Fibroblast of lung (primary cell): ENCODE data around the gene MDK. TPM values are rescaled to one million over a fixed set of nuclear protein-coding genes. Genes with fewer than 3 reads are reported as not detected.
A peak's percentile ranks its signal among the peaks of the same experiment; 100 is the strongest.

ENCODE experiments used
- DNase-seq, 2 donors: peaks; one replicate each; pipeline versions ENCODE4 v3.0.0 to v3.0.0-alpha.2; 2010; ENCODE audit warnings: low read depth in 2 of 2
- H2AFZ ChIP-seq: 2 replicates; pipeline ENCODE4 v1.5.1; 2012; ENCODE audit warnings: low read length, control low read depth, inconsistent platforms
- H3K27ac ChIP-seq: 2 replicates; pipeline ENCODE4 v1.5.1; 2011; ENCODE audit warnings: low read length, control low read depth; ENCODE audit not compliant: insufficient read depth
- H3K27me3 ChIP-seq: 2 replicates; pipeline ENCODE4 v1.5.1; 2011; ENCODE audit warnings: mild to moderate bottlenecking, low read length; ENCODE audit not compliant: control insufficient read depth, insufficient read depth
- H3K36me3 ChIP-seq: 2 replicates; pipeline ENCODE4 v1.5.1; 2011; ENCODE audit warnings: low read length; ENCODE audit not compliant: control insufficient read depth, insufficient read depth
- H3K4me1 ChIP-seq: 2 replicates; pipeline ENCODE4 v1.5.1; 2011; ENCODE audit warnings: low read length; ENCODE audit not compliant: control insufficient read depth, insufficient read depth; ENCODE audit errors: extremely low read depth
- H3K4me2 ChIP-seq: 2 replicates; pipeline ENCODE4 v1.5.1; 2011; ENCODE audit warnings: low read length, control low read depth; ENCODE audit not compliant: insufficient read depth; ENCODE audit errors: extremely low read depth
- H3K4me3 ChIP-seq, 4 experiments: fragments of 200-600 bp in 1 of 4; sonication (generic) in 1 of 4; replicated peaks in 1 of 4; 2 replicates each; pipeline ENCODE4 v1.5.1; 2011 to 2016; ENCODE audit warnings: low read length in 4 of 4, low read depth in 3 of 4, mild to moderate bottlenecking in 3 of 4, control low read depth in 2 of 4, inconsistent platforms in 1 of 4, mixed read lengths in 1 of 4; ENCODE audit not compliant: insufficient read depth in 1 of 4; ENCODE audit errors: control extremely low read depth in 1 of 4
- H3K79me2 ChIP-seq: 2 replicates; pipeline ENCODE4 v1.5.1; 2012; ENCODE audit warnings: mild to moderate bottlenecking, low read length, inconsistent platforms; ENCODE audit not compliant: control insufficient read depth, insufficient read depth
- H3K9ac ChIP-seq: 2 replicates; pipeline ENCODE4 v1.5.1; 2011; ENCODE audit warnings: mild to moderate bottlenecking, low read length, control low read depth; ENCODE audit not compliant: insufficient read depth
- H3K9me3 ChIP-seq: 2 replicates; pipeline ENCODE4 v1.5.1; 2012; ENCODE audit warnings: low read depth, low read length; ENCODE audit not compliant: control insufficient read depth, insufficient read depth
- H4K20me1 ChIP-seq: 2 replicates; pipeline ENCODE4 v1.5.1; 2011; ENCODE audit warnings: low read length; ENCODE audit not compliant: control insufficient read depth, insufficient read depth; ENCODE audit errors: extremely low read depth
- EZH2 ChIP-seq: IDR thresholded peaks from 2 replicates; pipeline ENCODE4 v1.5.1; 2012; ENCODE audit warnings: low read length, control low read depth, mild to moderate bottlenecking; ENCODE audit errors: missing control alignments
- polyA plus RNA-seq, 2 donors: library from polyadenylated mRNA; depleted of rRNA in 1 of 2; stranded (reverse) in 1 of 2; unstranded in 1 of 2; fragments of >200 nt; gene quantifications; 2 replicates each; pipeline ENCODE4 v1.2.1, GENCODE V29; 2011 to 2012; ENCODE audit warnings: missing spikeins in 1 of 2
- total RNA-seq: library from RNA; depleted of rRNA; stranded (reverse); fragments of >200 nt; gene quantifications from 2 replicates; pipeline ENCODE4 v1.2.1, GENCODE V29; 2014
- TF ChIP-seq, protein P1 (sequence below), 2 donors: IDR thresholded peaks in 1 of 2; conservative IDR thresholded peaks in 1 of 2; 1 replicate in 1 of 2; 2 replicates in 1 of 2; pipeline ENCODE4 v1.5.1; 2011 to 2012; ENCODE audit warnings: low read length in 2 of 2, control low read depth in 1 of 2, inconsistent platforms in 1 of 2, low read depth in 1 of 2, mild to moderate bottlenecking in 1 of 2

MDK gene
- total and polyA plus RNA-seq, 2 donors (not counting 1 experiment from before 2014, with no cell fraction given): 44.6 to 131 TPM

DNA sequence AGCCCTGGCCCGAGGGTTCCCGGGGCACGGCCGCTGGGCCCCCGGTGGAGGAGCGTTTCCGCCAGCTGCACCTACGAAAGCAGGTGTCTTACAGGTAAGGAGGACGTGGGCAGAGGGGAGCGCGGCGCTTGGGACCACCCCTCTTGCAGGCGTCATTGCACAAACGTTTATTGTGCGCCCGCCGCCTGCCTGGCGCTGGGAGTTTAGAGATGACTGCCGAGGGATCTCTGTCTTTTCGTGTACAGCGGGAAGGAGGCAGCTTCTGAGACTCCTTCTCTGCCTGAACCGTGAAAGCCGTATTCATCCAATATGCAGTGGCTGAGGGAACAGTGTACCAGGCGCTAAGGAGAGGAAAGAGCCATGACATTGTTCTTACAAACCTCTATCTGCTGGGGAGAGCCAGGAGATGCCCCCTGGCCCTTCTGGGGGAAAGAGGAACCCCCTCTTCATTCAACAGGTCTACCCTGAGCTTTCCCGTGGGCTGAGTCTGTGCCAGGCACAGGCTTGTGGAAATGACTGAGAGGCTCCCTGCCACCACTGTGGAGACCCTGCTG lies 48.0 kb upstream of the MDK start:
- Histone ChIP-seq H3K79me2 (no peaks in the 10 kb centered on the region), H3K4me3 (peak overlapping the region in 1 of 4 experiments; percentile 17), H3K36me3 (no peaks in the 10 kb centered on the region), H2AFZ (no peak overlapping the region), H3K27ac (no peak overlapping the region), H3K9me3 (no peaks in the 10 kb centered on the region), H4K20me1 (no peaks in the 10 kb centered on the region), H3K4me2 (peak overlapping the region; percentile 32), H3K27me3 (peaks cover 47% of the 10 kb centered on the region), H3K4me1 (no peaks in the 10 kb centered on the region), H3K9ac (peak overlapping the region; percentile 16)
- TF ChIP-seq, protein P1, sequence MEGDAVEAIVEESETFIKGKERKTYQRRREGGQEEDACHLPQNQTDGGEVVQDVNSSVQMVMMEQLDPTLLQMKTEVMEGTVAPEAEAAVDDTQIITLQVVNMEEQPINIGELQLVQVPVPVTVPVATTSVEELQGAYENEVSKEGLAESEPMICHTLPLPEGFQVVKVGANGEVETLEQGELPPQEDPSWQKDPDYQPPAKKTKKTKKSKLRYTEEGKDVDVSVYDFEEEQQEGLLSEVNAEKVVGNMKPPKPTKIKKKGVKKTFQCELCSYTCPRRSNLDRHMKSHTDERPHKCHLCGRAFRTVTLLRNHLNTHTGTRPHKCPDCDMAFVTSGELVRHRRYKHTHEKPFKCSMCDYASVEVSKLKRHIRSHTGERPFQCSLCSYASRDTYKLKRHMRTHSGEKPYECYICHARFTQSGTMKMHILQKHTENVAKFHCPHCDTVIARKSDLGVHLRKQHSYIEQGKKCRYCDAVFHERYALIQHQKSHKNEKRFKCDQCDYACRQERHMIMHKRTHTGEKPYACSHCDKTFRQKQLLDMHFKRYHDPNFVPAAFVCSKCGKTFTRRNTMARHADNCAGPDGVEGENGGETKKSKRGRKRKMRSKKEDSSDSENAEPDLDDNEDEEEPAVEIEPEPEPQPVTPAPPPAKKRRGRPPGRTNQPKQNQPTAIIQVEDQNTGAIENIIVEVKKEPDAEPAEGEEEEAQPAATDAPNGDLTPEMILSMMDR (conservative IDR thresholded peaks at IDR 0.05 in 1 of 2, IDR thresholded peaks at IDR 0.05 in 1 of 2; ENCODE audit: low read depth in 1 of 2, low read length in 2 of 2): no peak
- peak; percentile 85 for TF ChIP-seq EZH2
- DNase-seq: no peak

- Histone ChIP-seq H3K27ac (no peak overlapping the region), H3K4me1 (peaks cover 2% of the 10 kb centered on the region), H3K9me3 (no peaks in the 10 kb centered on the region), H3K4me3 (no peak overlapping the region), H3K9ac (no peak overlapping the region), H4K20me1 (no peaks in the 10 kb centered on the region), H3K36me3 (no peaks in the 10 kb centered on the region), H2AFZ (no peak overlapping the region), H3K27me3 (peaks cover 47% of the 10 kb centered on the region), H3K79me2 (no peaks in the 10 kb centered on the region), H3K4me2 (no peak overlapping the region)
- DNase-seq: no peak
- TF ChIP-seq EZH2: no peak
- TF ChIP-seq, protein P1 (conservative IDR thresholded peaks at IDR 0.05 in 1 of 2, IDR thresholded peaks at IDR 0.05 in 1 of 2; ENCODE audit: low read depth in 1 of 2, low read length in 2 of 2): no peak
Observed at GRCh38 chr11:46334211-46334610, 47.3 kb upstream of the MDK start.

DNA sequence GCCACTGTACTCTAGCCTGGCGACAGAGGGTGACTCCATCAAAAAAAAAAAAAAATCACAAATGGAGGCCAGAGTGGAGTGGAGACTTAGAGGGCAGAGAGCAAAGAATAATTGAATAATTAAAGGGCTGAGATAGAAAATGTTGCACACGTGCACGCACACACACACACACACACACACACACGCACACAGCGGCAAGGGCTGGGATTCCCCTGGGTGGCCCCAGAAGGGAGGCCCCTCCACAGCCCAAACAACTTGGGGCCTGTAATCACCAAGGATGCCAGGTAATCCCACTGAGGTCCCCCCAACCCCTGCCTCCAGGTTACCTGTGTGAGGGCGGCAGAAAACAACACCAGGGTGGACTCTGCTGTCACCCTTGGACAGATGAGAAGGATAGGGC lies 46.2 kb upstream of the MDK start:
- Histone ChIP-seq H3K27me3 (peaks cover 42% of the 10 kb centered on the region), H4K20me1 (no peaks in the 10 kb centered on the region), H3K27ac (no peak overlapping the region), H3K4me2 (no peak overlapping the region), H3K4me1 (peaks cover 2% of the 10 kb centered on the region), H3K79me2 (no peaks in the 10 kb centered on the region), H3K9ac (no peak overlapping the region), H3K36me3 (no peaks in the 10 kb centered on the region), H2AFZ (no peak overlapping the region), H3K4me3 (no peak overlapping the region), H3K9me3 (no peaks in the 10 kb centered on the region)
- TF ChIP-seq, protein P1 (conservative IDR thresholded peaks at IDR 0.05 in 1 of 2, IDR thresholded peaks at IDR 0.05 in 1 of 2; ENCODE audit: low read depth in 1 of 2, low read length in 2 of 2): no peak
- no peak for TF ChIP-seq EZH2
- no peak for DNase-seq
